ENCODE data around the gene MAMDC4.
A peak's percentile ranks its signal among the peaks of the same experiment; 100 is the strongest.
"Not testable (repeated sequence)": the region's sequence is repeated elsewhere in the genome, so short reads cannot be mapped to it uniquely, and the experiment has no call there.

MAMDC4 gene

DNA sequence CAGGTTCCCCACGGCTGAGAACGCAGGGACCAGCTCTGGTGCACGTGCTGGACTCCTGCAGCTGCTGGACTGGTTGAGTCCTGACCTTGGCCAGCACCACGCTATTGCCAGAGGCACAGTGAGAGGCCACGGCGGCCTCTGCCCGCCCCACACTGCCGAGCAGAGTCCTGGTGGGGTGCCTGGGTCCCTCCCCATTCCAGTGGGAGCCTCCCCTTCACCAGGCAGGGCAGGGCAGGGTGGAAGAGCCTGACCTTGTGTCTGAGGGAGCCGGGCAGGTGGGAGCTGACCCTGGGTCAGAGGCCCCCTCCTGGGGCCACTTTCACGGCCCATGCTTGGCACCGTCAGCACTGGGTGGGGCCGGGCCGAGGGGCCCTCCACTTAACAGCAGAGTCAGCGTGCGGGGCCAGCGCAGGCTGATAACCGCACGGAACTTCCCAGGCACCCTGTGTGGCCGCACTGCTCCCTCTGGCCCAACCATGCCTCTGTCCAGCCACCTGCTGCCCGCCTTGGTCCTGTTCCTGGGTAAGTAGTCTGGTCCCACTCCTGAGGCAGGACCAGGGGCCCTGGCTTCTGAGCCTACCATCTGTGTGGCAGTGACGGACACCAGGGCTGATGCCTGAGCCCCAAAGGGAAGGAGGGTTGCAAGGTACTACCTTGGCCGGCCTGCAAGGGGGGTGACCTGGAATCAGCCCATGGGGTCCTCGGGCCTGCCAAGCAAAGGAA lies at the start of gene MAMDC4:
TSS of gene MAMDC4 (plus strand) at position 406 of the 723 bp plus-strand sequence. CDS start at position 477, 71 bp downstream.
- no peak for DNase-seq (ENCODE audit: low read depth in 2 of 2, low spot score in 1 of 2)

DNA sequence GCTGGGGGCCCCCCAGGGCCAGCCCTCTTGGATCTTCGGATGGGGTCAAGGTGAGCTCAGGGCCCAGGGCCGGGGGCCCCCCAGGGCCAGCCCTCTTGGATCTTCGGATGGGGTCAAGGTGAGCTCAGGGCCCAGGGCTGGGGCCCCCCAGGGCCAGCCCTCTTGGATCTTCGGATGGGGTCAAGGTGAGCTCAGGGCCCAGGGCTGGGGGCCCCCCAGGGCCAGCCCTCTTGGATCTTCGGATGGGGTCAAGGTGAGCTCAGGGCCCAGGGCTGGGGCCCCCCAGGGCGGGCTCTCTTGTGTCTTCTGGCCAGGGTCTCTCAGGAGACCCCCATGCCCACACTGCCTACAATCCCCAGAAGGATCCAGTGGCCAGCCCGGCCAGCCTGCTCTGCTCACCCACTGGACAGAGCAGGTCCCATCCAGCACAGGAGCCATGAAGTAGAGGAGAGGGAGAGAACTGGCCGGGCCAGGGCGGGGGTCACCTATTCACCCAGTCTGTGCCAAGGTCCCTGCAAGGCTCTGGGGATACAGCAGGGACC lies 49.1 kb upstream of the MAMDC4 start:
- DNase-seq (ENCODE audit: low read depth in 2 of 2, low spot score in 1 of 2): not testable (repeated sequence)

DNA sequence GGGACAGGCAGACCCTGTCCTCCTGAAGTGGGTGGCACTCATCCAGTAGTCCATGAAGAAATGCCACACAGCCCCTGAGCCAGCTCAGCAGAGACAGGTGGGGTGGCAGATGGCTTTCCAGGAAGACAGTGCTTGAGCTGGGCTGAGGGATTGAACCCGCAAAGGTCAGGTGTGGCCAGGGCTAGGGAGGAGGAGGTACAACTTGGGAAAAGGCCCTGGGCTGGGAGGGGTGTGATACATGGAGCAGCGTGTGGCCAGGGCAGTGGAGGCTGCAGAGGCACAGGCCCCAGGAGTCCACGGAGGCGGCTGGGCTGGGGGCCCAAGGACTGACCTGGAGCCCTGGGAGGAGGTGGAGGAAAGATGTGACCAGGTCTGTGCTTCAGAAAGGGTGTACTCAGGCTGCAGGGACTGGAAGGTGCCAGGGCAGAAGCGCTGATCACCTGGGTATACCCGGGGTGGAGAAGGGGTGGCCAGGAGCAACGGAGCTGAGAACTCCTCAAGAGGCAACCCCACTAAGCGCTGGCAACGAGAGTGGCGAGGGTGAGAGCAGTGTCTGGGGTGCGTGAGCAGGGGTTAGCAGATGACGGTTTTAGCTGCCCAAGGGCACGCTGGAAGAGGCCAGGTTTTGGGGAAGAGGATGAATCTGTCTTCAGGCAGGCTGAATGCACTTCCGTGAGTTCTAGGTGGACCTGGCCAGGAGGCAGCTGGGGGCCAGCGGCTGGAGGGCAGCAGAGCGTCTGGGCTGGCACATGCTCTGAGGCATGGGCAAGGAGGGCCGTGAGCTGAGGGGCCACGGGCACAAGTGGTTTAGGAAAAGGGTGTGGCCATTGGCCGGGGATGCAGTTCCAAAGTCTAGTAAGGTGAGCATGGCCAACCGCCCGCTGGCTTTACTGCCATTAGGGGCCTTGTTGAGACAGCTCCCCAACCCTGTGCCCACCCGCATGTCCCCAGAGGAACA lies 48.3 kb upstream of the MAMDC4 start:
- DNase-seq (ENCODE audit: low read depth in 2 of 2, low spot score in 1 of 2): no peak

DNA sequence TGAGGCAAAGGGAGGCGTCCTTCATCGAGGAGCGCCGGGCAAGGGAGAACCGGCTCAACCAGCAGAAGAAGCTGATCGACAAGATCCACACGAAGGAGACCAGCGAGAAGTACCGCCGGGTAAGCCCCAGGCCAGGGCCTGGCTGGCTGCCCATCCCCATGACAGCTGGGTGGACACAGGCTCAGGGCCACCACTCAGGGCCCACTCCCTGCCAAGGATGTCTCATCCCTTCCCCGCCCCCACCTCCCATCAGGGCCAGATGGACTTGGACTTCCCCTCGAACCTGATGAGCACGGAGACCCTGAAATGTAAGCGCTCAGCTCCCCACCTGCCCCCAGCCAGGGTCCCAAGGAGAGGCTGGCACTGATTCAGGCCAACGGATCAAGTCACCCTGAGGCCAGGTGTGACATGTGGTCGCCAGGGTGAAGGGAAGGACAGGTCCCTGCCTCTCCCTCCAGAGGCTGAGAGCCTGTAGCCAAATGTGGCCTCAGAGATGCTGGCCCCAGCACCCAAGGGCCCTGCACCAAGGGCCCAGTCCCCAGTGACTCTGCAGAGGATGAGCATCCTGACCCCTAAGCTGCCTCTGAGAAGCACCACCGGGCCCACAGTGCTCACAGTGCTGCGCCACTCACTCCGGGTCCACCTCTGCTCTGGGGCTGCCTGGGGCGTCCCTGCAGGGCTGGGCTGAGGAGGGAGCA lies 47.5 kb upstream of the MAMDC4 start:
- no peak for DNase-seq (ENCODE audit: low read depth in 2 of 2, low spot score in 1 of 2)

DNA sequence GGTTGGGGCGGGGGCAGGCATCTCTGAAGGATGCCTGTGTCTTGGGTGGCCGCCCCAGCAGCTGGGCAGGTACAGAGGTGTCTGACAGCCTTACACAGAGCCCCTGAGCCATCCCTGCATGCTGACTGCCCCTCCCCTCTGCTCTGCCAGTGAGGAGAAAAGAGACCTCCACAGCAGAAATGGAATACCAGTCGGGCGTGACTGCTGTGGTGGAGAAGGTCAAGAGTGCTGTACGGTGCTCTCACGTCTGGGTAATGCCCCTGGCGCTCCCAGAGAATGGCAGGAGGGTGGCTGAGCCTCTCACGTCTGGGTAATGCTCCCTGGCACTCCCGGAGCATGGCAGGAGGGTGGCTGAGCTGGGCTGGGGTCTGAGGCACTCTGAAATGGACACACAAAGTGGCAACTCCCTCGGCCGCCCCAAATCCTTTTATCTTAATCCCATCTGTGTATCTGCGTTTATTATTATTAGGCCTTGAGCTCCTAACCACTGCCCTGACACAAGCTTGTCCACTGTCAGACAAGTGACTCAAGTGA lies 46.9 kb upstream of the MAMDC4 start:
- no peak for DNase-seq (ENCODE audit: low read depth in 2 of 2, low spot score in 1 of 2)

DNA sequence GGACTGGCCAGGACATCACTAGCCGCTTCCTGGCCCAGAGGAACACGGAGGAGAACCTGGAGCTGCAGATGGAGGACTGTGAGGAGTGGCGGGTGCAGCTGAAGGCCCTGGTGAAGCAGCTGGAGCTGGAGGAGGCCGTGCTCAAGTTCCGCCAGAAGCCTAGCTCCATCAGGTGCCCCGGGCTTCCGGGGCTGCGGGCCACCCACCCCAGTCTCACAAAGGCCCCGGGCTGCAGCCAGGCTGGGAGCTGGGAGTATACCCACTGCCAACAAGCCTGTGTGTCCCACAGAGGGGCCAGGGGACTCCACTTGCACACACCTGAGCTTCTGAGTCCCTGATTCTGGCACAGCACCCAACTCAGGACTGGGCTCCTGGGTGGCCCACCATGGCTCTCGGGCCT lies 46.1 kb upstream of the MAMDC4 start:
- no peak for DNase-seq (ENCODE audit: low read depth in 2 of 2, low spot score in 1 of 2)

DNA sequence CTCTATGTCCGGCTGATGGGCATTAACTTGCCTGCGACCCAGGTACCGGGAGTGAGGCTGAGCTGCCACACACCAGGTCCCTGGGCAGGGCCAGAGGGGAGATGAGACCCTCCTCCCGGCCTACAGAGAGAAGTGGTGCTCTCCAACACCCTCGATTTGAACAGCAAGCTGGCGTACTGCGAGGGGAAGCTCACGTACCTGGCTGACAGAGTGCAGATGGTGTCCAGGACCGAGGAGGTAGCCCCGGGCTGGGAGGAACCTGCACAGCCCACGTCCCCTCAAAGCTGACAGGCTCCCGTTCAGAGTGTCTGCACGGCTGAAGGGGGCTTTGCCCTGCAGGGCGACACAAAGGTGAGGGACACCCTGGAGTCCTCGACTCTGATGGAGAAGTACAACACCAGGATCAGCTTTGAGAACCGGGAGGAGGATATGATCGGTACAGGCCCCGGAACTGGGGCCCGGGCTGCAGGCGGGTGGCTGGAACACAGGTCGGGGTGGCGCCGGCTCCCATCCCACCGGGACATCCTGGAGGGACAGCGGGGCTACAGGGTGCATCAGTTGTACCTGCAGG lies 45.4 kb upstream of the MAMDC4 start:
- no peak for DNase-seq (ENCODE audit: low read depth in 2 of 2, low spot score in 1 of 2)

DNA sequence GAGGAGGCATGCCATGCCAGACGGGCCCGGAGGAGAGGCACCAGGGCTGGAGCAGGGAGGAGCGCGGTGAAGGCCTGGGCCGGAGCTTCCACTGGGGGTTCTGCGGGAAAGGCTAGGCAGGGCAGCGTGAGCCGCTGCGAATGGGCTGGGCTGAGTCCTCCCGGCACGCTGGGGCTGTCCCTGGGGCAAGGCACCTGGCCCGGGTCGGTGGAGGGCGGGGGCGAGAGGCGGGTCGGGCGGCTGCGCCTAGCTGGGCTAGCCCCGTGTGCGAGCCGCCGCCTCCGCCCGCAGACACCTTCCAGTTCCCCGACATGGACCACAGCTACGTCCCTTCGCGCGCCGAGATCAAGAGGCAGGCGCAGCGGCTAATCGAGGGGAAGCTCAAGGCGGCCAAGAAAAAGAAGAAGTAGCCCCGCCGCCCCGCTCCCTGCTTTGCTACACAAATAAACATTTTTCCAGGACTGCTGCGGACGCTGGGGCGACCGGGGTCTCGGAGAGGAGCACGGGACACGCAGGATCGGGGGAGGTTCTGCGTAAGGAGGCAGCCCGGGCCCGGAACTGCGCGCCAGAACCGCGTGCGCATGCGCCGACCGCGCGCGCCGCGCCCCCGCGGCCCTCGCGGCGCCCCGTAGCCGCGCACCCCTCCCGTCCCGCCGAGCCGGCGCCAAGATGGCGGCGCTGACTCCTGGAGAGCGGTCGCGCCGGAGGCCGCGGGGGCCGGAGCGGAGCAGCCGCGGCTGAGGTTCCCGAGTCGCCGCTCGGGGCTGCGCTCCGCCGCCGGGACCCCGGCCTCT lies 44.7 kb upstream of the MAMDC4 start, which contains the start of gene RABL6:
TSS of gene RABL6 (plus strand) at position 668 of the 794 bp plus-strand sequence. CDS start 249 bp downstream, outside the sequence.
- DNase-seq (ENCODE audit: low read depth in 2 of 2, low spot score in 1 of 2): peak; percentile 40 to 65

DNA sequence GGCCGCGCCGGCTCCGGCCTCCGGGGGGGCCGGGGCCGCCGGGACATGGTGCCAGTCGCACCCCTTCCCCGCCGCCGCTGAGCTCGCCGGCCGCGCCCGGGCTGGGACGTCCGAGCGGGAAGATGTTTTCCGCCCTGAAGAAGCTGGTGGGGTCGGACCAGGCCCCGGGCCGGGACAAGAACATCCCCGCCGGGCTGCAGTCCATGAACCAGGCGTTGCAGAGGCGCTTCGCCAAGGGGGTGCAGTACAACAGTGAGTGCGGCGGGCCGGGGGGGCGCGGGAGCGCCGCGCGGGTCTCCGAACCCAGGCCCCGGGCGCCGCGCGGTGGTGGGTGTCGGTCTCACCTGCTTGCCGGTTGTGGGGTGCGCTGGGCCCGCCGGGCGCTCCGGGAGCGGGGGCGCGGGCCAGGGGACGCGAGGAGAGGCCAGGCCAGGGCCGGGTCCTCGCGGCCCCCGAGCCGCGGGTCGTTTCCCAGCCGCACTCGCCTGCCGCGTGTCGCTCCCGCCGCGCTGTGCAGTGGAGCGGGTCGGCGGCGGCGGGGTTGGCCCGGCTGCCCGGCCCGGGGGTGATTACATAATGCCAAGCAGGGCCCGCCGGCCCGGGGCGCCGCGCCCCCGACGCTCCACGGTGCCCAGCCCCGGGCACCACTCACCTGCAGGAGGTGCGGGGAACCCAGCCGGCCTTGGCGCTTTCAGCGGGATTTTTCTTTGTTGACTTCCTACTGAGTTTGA lies 43.9 kb upstream of the MAMDC4 start:
- DNase-seq (ENCODE audit: low read depth in 2 of 2, low spot score in 1 of 2): peak in 1 of 2 donors; percentile 17

DNA sequence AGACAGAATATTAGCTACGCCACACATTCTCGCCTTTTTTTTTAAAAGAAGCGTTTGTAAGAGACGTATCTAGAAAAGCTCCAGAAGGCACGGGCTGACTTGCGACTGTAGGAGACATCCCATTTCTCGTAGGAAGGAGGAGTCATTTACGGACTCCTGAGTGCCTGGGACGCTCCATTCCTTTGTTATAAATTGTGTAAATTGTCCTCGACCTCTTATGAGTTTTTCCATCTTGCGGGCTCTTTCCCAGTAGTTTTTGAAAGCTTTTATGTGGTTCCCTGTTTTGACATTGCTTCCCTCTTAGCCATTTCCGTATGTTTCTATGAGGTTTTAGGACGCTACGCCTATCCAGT lies 43.4 kb upstream of the MAMDC4 start:
- no peak for DNase-seq (ENCODE audit: low read depth in 2 of 2, low spot score in 1 of 2)

DNA sequence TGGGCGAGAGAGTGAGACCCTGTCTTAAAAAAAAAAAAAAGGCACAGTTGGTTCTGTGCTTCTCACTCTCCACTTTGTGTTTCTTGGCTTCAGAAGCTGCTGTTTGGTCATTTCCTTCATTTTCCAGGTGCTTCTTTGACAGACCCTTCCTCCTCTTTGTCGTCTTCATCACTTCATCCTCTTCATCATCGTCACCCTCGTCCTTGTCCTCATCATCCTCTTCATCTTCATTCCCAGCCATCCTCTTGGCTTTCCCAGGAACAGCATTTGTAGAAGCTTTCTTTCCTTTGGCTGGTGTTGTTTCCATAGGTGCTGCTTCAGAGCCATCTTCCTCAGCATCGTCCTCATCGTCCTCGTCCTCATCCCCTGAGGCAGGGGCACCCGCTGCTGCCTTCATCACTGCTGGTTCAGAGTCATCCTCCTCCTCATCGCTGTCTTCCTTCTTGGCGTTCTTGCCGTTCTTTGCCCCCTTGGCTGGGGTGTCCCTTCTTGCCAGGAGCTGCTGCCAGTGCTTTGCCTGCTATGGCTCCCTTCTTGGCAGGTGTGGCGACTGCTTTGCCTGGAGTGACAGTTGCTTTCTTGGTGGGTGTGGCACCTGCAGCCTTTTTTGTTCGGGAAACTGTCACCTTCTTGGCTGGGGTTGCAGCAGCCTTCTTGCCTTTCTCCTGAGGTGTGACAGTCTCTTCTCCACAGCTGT lies 37.3 kb upstream of the MAMDC4 start:
- no peak for DNase-seq (ENCODE audit: low read depth in 2 of 2, low spot score in 1 of 2)

DNA sequence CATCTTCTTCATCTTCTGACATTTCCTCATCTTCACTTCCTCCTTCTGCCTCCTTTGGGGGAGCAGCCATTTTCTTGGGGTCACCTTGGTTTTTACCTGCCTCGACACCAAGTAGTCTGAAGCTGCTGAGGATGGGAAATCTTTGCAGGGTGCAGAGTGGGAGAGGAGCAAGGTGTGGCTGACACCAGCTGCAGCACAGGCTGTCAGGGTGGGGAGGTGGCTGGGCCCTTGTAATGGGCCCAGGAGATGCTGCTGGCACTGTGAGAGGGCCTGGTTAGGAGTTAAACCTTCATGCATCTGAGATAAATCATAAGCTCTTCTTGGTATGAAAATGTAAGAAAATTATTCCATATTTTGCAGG lies 36.7 kb upstream of the MAMDC4 start:
- DNase-seq (ENCODE audit: low read depth in 2 of 2, low spot score in 1 of 2): no peak

DNA sequence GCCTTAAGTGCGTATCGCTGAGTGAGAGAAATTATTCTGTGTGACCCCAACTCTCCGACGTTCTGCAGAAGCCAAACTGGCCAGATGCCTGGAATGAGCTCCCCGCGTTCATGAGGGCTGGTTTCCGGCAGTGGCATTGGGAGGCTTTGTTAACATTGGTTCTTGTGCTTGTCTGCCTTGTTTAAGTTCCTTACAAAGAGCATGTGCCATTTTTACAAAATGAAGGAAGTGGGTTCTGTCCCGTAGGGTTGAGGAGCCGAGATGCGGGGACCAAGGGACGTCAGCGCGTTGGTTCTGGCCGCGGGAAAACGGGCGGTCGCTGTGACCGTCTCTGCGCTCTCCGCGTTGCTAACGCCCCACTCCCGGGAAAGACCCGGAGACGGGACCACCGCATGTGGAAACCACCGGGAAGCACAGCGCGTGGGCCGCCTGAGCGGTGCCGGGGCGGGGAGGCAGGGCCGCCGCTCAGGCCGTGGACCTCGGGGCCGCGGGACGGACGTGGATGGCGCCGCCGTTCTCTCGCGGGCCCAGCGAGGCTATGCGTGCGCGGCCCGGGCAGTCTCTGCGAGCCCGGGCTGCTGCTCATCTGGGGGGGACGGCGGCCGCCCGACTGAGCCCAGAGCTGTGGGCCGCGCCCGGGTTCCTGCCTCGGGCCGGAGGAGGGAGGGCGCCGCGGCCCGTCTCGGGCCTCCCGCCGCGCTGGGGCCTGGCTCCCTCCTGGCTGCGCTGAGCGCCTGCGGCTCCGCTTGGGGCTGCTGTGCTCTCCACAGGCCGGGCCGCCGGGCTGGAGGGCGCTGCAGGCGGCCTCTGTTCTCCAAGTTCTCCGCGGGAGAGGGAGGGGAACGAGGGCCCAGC lies 30.9 kb upstream of the MAMDC4 start:
- DNase-seq (ENCODE audit: low read depth in 2 of 2, low spot score in 1 of 2): no peak

DNA sequence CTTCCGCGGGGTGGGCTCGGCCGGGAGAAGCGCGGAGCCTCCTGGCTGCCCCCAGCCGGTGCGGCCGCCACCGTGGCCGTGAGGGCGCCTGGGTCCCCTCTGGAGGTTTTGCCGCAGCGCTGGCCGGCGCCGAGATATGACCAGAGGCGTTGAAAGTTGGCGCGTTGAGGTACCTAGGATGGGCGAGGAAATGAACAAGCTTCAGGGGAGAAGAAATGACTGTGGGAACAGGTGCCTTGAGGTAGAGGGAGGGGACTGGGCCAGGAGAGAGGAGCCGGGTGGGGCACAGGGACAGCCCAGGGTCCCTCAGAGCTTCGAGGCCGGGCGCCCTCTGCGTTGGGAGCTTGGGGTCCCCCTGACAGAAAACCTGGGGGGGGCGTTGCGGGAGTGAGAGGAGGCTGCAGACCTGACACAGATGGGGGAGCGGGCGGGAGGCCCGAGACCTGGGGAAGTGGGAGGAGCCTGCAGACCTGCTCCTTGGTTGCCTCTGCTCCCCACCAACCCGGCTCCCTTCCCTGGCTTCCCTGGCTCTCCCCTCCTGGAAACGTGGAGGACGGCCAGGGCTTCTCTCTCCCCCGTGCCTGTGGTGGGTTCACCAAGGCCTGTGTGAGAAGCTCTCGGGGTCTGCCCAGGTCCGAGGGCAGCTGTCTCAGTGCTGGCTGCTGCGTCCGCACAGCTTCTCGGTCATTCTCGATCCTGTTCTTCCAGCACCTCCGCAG lies 30.2 kb upstream of the MAMDC4 start:
- no peak for DNase-seq (ENCODE audit: low read depth in 2 of 2, low spot score in 1 of 2)

DNA sequence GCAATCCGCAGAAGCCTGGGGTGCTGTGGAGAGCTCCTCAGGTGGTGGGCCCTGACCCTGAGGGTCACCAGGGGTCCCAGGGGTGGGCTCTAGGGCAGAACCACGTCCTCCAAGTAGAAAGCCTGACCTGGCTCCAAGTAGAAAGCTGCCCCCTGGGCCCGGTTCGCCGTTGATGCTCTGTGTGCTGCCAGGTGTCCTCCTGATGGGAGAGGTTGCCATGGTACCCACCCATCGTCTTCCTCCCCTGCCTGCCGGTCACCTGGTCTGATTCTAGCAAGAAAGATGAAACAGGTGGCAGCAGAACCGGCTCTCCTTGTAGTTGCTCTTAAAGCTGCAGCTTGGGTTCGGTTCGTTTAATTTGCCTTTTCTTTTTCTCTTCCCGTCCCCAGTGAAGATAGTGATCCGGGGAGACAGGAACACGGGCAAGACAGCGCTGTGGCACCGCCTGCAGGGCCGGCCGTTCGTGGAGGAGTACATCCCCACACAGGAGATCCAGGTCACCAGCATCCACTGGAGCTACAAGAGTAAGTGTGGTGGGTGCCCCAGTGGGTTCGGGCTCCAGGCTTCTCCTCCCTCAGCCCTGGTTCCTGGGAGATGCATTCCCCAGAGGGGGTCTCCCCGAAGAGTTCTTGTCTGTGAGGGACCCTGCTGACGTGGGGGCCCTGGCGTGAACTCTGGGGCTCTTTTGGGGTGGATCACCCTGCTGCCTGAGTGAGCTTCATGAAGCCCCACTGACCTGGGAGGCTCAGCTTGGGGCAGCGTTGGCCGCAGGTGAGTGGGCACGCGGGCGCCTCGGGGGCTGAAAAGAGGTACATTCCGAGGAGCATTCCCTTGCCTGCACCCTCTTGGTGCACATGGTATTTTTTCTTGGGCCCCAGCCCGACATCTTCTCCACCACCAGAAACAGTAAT lies 28.8 kb upstream of the MAMDC4 start:
- no peak for DNase-seq (ENCODE audit: low read depth in 2 of 2, low spot score in 1 of 2)

All from stimulated activated CD8-positive, alpha-beta memory T cell treated with anti-CD3 and anti-CD28 coated beads, Interleukin-4, amount 100 ng/mL, for 1 hour (primary cell).